HG02798 (cell line): ENCODE measurements around the gene KIF2C.
A peak's percentile ranks its signal among the peaks of the same experiment; 100 is the strongest.
"Not testable (repeated sequence)": the region's sequence is repeated elsewhere in the genome, so short reads cannot be mapped to it uniquely, and the experiment has no call there.

Source experiments
- ATAC-seq: cut with Tn5 transposase; IDR thresholded peaks from one replicate; pipeline ENCODE4 v1.9.1; 2021; ENCODE audit warnings: mild to moderate bottlenecking; ENCODE audit not compliant: unreplicated experiment, poor library complexity

KIF2C gene

DNA sequence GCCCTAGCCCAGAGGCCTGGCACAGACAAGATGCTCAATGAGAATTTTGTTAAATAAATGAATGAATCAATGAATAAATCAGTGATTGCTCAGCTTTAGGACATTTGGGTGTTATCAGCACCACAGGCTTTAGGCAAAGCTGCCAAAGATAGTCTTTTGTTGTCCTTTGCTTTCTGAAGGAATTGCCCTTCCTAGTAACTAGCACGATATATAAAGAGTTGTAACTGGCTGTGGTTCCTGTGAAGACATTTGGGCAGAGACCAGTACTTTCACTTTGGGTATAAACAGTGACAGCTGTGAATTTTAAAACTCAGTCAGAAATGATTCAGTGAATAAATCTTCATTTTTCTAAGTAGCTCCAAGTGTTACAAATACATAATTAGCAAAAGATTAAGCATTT is 22.0 kb upstream of the KIF2C start:
- ATAC-seq, result no peak

DNA sequence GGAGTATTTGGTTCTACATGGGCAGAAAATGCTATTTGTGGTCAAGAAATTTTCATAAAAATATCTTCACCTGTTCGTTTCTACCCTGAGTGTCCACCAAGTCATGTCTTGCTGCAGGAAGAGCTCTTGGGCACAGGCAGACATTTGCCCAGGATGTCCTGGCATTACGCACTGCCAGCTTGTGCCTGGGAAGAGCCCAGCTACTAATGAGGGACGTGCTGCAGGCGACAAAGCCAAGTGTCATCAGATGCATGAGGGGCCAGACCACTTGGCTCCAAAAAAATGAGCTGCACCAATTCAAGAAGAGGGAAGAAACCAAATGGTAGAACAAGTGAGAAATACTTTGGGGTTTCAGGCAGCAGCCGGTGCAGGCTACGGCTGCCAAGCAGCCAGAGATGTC is 21.5 kb upstream of the KIF2C start:
- ATAC-seq, result no peak

DNA sequence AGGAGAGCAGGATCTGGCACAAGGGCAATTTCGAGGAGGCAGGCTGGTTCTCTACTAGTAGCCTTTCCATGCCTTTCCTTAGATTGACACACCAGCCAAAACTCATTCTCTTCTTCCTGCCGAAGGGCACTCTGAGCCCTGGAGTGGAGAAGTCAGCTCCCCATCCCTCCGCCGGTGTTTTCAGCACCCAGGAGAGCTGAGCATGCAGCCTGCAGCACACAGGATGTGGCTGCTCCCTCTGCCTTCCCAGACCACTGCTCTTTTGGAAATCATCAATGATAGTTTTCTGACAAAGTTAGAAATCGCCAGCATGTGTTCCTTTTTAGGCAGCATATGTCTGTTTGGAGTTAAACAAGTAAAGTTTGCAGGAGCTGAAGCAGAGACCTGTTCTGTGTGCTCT is 20.3 kb upstream of the KIF2C start:
- ATAC-seq, result no peak

DNA sequence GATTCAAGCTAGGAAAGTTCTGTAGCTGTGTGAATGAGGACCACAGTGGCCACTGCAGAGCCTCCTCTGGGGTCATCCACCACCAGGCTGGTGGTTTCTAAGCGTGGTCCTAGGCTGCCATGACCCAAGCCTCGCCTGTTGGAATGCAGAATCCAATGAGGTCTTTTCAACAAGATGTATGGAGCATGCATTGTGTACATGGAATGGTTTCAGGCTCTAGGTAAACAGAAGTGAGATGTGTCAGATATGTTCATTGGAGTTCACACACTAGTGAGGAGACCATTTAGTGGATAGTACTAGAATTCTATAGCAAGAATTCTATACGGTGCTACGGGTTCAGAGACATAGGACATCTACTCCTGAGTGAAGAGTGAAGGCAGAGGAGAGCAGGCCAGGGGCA is 19.4 kb upstream of the KIF2C start:
- ATAC-seq, result no peak

DNA sequence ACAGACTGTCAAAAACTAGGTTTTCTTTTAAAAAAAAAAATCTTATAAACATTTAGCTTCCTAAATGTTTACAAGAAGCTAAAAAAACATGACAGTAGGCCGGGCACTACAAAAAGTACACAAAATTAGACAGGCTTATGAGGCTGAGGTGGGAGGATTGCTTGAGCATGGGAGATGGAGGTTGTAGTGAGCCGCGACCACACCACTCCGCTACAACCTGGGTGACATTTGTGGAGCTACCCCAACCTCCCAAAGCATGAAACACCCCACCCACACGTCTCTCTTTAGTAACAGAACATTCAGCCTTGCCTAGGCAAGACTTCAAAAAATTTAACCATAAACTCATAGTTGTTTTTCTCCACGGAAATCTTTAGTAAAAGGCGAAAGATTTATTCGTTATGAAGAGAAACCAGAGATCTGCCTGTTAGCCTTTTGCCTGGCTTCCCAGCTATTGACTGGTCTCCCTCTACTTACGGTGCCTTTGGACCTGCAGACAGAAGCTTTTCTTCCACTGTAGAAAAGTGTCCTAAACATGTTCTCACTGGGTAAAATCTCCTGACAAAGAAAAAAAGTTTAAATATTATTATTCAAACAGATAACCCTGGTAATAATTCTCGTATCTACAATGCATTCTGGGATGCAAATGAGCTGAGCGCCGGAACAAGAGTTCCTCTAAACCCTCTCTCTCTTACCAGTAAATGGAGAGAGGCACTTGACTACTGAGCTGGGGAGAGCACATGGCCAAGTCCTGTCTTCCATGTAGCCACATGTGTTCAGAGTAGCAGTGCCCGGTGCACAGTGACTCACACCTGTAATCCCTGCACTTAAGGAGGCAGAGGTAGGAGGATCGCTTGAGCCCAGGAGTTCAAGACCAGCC is 17.9 kb upstream of the KIF2C start:
- ATAC-seq, result peak; percentile 79

DNA sequence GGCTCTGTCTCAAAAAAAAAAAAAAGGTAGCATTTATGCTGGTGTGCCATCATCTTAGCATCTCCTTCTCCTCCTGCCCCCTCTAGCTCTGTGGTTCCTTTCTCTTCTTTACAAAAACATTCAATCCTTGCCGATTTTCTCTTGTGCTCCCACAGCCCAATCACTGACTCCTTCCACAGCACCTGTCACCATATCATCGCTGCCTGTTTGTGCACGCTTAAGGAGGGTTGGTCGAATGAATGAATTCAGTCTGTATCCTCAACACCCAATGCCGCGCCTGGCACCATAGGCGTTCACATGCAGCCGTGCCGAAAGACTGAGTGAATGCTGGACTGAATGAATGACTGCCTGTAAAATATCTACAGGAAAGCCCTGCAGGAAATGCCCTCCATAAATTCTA is 16.6 kb upstream of the KIF2C start:
- ATAC-seq, result no peak

DNA sequence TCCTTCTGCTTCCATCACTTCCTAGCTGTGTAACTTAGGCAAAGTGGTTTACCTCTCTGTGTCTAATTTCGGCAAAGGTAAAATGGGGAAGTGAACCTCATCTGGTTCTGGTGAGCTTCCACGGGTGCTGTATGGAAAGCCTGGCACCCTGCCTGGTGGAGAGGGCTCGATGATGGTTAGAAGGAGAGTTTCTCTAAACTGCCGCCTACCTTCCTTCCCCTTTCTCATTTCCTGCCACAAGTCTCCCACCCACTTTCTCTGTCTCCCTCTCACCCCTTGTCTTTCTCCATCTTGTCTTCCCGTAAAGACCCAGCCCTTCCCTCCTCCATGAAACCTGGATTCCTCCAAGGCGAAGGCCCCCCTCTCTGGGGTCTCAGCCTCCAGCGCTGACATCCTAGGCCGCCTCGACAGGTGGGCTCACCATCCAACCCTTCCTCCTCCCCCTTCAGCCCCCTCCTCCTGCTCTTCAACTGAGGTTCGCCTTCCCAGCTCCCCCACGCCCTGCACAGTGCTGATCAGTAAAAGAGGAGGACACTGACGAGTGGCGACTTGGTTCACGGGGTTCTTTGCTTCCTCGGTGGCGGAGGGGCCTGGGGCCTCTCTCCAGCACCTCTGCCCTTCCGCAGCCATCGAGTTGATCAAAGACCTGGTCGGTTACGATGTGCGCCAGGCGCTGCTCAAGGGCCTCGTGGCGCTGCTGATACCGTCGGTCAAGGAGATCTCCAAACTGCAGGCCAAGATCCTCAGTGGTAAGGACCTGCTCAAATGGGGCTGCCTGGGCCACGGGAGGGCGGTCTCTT is 15.9 kb upstream of the KIF2C start:
- no peak for ATAC-seq

DNA sequence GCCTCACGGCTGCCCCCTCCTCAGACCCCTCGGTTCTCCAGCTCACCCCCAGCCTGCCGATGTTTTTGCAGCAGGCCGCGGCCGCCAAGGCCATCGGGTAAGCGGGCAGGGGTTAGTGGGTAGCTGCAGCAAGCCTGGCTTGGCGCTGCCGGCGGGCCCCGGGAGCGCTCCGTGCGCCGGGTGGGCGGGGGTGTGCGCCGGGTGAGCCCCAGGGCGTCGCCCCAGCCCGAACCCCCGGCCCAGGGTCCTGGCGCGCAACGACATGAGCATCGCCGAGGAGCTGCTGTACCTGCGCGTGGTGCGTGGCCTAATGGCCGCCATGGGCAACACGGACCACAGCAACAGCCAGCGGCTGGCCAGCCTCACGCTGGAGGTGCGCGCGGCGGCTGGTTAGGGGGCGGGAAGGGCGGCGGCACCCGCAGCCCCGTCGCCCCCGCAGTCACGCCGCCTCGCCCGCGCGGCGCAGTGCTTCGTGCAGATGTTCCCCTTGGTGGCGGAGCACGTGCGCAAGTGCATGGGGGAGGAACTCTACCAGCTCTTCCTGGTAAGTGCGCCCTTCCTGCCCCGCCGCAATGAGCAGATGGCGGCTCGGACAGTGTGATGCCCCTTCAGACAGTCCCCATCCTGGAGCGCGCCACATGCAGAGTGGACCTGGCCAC is 15.2 kb upstream of the KIF2C start:
- ATAC-seq, result no peak

DNA sequence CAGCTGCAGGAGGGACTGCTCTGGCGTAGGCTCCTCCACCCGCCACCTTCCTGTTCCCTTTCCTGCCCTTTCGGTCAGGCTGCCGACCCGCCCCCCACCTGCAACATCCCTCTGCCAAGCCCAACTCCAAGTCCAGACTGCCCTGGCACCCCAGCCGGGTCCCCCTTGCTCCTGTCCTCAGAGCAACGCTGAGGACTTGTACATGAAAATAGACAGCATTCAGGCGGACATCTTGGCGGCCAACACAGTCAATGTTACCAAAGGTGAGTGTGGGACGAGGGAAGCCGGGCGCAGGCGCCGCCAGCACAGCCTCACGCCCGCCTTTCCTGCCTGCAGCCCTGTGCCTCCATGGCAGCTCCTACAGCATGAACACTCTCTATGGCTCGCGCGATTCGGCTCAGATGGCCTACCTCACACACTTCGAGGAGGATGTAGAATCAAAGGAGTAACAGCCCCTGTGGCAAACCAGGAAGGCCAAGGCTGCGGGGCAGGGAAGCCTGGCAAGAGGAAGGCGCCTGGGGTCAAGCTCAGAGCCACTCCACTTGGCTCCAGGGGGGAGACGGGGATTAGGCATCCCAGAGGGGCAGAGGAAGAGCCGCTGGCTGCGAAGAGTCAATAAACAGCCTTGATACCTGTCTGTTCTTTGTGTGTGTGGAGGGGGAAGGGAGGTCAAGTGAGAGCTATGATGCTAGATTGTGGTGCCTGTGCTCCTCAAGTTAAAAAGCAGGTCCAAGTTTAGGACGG is 14.5 kb upstream of the KIF2C start:
- ATAC-seq, result no peak

DNA sequence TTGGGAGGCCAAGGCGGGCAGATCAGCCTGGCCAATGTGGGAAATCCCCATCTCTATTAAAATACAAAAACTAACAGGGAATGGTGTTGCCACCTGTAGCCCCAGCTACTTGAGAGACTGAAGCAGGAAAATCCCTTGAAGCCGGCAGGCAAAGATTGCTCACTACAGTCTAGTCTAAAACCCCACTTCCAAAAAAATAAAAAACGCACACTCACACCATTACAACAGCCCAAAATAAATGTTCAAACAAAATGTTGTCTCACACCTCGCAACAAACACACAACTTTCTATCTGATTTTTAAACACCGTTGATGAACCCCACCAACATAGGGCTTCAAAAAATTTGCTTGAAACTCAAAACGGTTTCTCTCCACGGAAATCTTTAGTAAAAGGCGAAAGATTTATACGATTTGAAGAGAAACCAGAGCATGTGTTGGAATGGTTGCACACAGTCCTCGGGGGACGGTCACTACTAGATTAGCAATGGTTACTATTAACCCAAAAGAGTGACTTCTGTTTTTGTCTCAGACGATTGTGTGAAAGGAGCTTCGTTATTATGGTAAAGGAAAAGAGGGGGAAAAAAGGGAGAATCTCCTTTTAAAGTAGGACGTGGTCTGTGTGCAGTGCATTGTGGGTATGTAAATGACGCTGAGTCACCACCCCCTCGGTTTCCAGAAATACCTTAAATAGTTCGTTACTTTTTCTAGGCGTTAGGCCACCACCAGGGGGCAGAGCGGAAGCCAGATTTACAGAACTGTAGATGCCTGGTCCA is 8.7 kb upstream of the KIF2C start, which contains the start of gene RNU5D-1:
RNU5D-1 (minus strand) TSS at position 430 of the 772 bp plus-strand sequence.
- peak; percentile 68 for ATAC-seq

DNA sequence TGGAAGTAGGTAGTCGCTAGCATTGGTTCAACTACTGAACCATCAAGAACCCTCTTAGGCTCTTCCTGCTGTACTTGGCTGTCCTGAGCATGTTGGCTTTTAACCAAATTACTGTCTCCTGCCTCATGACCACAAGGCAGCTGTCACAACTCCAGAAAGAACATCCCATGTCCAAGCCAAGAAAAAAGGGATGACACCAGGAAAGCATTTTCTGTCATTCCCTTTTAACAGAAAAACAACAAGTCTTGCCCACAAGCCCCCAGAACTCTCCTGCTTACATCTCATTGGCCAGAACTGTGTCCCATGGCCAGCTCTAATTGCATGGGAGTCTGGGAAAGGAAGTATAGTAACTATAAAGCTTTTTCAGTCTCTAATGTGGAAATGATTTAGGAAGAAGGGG is 6.3 kb upstream of the KIF2C start:
- no peak for ATAC-seq

DNA sequence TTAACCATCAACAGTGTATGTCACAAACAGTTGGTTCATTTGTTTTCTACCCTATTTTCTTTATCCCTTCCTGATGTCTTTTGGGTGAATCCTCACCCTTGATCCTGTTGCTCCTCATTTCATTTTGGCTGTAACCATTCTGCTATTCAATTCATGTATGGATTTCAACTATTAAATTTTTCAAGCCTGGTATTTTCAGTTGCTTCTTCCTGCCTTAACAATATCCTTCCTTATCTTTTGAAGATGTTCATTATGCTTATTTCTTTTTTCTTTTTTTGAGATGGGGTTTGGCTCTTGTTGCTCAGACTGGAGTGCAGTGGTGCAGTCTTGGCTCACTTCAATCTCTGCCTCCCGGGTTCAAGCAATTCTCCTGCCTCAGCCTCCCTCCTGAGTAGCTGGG is 5.9 kb upstream of the KIF2C start:
- no peak for ATAC-seq

DNA sequence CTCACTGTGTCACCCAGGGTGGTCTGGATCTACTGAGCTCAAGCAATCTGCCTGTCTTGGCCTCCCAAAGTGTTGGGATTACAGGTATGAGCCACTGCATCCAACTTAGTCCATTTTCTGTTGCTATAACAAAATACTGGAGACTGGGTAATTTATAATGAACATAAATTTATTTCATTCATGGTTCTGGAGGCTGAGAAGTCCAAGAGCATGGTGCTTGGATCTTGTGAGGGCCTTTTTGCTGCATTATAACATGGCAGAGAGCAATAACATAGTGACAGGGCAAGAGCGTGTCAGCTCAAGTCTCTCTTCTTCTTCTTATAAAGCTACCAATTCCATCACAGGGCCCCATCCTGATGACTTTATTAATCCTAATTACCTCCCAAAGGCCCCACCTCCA is 3.6 kb upstream of the KIF2C start:
- no peak for ATAC-seq

DNA sequence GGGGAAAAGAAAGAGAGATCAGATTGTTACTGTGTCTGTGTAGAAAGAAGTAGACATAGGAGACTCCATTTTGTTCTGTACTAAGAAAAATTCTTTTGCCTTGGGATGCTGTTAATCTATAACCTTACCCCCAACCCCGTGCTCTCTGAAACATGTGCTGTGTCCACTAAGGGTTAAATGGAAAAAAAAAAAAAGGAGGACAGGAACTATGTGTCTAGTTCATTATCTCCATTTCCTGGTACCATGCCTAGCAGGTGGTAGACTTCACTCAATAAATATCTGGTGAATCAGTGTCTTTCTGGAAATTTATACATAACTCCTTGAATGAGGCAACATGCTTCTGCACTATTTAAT is 707 bp upstream of the KIF2C start:
- ATAC-seq, result not testable (repeated sequence)

DNA sequence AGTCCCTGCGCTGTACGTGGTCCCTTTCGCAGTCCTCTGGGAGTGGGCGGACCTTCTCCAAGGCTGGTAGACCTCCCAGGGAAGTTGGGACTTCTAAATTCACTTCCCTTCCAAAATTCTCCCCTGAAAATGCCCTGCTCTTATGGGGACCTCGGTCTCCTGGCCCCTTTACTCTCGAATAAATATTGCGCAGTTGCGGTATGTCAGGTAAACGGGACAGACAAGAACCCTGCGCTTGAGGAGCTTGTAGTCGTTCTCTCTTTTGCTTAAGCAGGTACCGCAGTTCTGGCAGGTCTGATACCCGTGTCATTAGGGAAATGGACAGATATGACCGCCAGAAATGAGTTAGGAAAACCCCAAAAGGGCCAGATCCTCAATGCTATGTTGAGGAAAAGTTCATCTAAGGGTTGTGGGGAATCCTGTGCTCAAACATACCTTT is 561 bp downstream of the KIF2C start:
- no peak for ATAC-seq

DNA sequence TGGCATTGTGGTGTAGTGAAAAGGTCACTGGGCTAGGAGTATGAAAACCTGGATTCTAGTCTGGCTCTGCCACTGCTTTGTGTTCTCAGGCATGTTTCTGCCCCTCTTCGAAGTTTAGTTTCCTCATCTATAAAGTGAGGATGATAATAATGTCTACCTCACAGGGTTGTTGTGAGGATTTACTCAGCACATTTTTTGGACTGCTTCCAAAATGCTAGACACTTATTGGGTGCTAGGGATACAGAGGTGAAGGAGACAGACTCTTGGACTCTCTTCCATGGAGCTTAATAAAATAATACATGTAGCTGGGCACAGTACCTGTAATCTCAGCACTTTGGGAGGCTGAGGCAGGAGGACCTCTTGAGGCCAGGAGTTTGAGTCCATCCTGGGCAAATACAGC is 3.6 kb downstream of the KIF2C start:
- ATAC-seq, result no peak

DNA sequence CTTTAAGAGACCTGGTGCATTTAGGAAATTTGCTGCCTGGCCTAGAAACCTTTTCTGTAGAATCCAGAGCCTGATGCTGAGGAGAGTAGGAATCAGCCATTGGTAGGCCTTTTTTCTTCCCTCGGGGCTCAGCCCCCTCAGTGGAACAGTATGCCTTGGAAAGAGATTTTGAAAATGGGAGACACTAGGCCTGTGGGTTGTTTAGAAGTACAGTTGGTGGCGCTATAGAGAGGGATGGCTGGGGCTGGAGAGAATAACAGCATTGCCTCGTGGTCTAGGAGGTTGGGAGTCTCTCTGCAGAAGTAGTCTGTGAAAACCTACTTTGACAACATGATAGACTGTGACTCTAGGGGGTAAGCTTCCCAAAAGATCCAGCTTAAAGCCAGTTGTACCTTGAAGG is 8.2 kb downstream of the KIF2C start:
- ATAC-seq, result no peak

DNA sequence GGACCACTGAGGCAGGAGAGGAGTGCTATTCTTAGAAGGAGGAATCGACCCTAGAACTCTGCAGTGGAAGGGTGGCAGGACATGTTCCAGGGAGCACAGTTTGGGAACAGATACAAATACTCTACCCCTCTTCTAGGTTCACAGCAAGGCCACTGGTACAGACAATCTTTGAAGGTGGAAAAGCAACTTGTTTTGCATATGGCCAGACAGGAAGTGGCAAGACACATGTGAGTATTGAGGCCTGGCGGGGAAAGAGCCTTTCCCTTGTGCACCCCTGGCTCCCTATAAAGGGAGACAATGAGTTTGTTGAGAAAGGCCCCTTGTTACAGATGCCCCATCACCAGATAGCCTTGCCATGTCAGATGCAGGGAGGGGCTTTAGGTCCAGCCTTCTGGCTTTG is 17.8 kb downstream of the KIF2C start:
- ATAC-seq, result peak; percentile 53

DNA sequence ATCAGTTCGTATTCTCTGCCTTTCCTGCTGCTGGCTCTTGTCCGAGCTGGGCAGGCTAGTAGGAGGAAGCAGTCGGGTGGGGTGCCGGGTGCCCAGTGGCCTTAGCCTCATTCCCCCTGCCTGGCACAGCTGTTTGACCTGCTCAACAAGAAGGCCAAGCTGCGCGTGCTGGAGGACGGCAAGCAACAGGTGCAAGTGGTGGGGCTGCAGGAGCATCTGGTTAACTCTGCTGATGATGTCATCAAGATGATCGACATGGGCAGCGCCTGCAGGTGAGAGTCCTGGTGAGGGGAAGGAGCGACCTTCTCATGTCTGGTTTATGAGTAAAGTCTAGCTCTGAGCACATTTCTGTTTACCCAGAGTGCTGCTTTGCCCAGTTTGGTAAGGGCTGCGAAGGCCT is 19.4 kb downstream of the KIF2C start:
- no peak for ATAC-seq

DNA sequence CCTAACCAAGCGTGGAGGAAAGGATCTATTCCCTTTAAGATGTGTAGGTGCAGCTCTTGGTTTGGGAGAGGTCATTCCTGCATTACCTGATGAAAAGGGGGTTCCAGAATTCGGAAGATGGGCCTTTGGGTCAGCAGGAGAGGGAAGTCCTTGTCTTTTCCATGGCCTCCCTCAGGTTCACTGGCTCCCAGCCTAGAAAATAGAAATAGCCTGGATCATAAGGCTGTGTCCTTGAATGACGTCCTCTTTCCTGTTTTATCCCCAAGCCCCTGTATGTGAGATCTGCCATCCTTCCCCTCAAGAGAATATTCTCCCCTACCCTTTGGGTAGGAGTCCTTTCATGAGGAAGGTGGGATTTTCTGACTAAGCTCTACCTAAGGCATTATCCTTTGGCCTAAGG is 21.2 kb downstream of the KIF2C start:
- no peak for ATAC-seq
